ENCODE results near the gene AP2B1. TPM values are rescaled to one million over a fixed set of nuclear protein-coding genes. Genes with fewer than 3 reads are reported as not detected.
A peak's percentile ranks its signal among the peaks of the same experiment; 100 is the strongest.

AP2B1 gene
- total and polyA plus RNA-seq, 2 experiments from 2014 or later, result 54.7 to 90.9 TPM

DNA sequence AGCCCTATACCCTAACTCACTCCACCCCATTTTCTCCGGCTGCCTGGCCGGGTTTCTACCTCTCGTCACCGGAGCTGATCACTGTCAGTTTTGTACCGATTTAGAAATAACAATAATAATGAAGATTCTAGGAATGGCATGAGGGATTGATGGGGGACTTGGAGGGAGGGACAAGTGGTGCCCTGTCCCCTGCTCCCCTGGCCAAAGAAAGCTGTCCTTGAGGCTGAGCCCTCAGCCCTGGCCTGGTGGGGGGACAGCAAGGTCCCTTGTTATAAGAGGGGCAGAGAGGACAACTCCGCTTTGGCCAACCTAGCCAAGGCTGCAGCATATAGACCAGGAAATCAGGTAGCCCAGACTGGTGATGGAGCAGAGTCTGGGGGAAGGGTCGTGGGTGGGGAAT is 155.4 kb downstream of the AP2B1 start:
- Histone ChIP-seq H3K27me3 (no peaks in the 10 kb centered on the region), H3K36me3 (no peaks in the 10 kb centered on the region), H3K4me3 (no peak overlapping the region), H3K4me1 (ENCODE audit: low read depth) (no peaks in the 10 kb centered on the region), H3K9me3 (ENCODE audit: low read depth) (no peaks in the 10 kb centered on the region), H3K27ac (no peak overlapping the region)
- DNase-seq (ENCODE audit: low read depth in 1 of 2, low spot score in 1 of 2), result no peak
- no peak for TF ChIP-seq CTCF (IDR thresholded peaks at IDR 0.05; ENCODE audit: low read depth, low read length)

DNA sequence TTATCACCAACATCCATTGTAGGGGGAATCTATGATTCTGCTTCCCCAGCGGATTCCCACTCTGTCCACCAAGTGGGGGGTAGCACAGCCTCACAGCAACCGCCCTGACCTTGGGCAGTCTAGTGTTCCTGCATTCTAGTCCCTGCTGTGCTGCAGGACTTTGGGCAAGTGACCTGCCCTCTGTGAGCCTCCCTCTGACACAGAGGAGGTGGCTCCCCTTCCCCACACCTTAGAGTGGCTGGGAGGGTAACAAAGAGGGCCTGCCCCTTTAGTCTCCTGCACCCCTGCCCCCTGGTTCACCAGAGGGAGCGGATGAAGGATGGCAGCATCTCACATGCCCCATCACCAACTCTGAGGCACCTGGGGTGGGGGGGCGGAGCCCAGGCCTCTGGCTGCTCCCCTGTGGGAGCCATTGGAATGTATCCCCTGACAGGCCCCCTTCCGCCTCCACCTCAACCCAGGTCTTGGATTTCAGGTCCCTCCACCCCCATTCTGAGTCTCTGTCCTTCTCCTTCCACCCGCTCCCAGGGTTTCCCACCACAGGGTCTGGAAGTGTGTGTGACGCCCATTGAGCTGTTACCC is 155.9 kb downstream of the AP2B1 start:
- H3K4me1 ChIP-seq (ENCODE audit: low read depth), result no peaks in the 10 kb centered on the region
- H3K9me3 ChIP-seq (ENCODE audit: low read depth), result no peaks in the 10 kb centered on the region
- no peak for TF ChIP-seq CTCF (IDR thresholded peaks at IDR 0.05; ENCODE audit: low read depth, low read length)
- no peak overlapping the region for H3K4me3 ChIP-seq
- DNase-seq (ENCODE audit: low read depth in 1 of 2, low spot score in 1 of 2), result no peak
- no peak overlapping the region for H3K27ac ChIP-seq
- H3K27me3 ChIP-seq, result no peaks in the 10 kb centered on the region
- H3K36me3 ChIP-seq, result no peaks in the 10 kb centered on the region

GRCh38 chr17:35743626-35744328 is 156.7 kb downstream of the AP2B1 start:
- Histone ChIP-seq H3K9me3 (ENCODE audit: low read depth) (no peaks in the 10 kb centered on the region), H3K36me3 (no peaks in the 10 kb centered on the region), H3K27me3 (no peaks in the 10 kb centered on the region), H3K27ac (no peak overlapping the region), H3K4me3 (no peak overlapping the region), H3K4me1 (ENCODE audit: low read depth) (no peaks in the 10 kb centered on the region)
- no peak for TF ChIP-seq CTCF (IDR thresholded peaks at IDR 0.05; ENCODE audit: low read depth, low read length)
- peak; percentile 65 to 72 for DNase-seq (ENCODE audit: low read depth in 1 of 2, low spot score in 1 of 2)

GRCh38 chr17:35744830-35745229 is 157.7 kb downstream of the AP2B1 start:
- Histone ChIP-seq H3K4me1 (ENCODE audit: low read depth) (no peaks in the 10 kb centered on the region), H3K27ac (no peak overlapping the region), H3K27me3 (no peaks in the 10 kb centered on the region), H3K4me3 (no peak overlapping the region), H3K9me3 (ENCODE audit: low read depth) (no peaks in the 10 kb centered on the region), H3K36me3 (no peaks in the 10 kb centered on the region)
- no peak for DNase-seq (ENCODE audit: low read depth in 1 of 2, low spot score in 1 of 2)
- TF ChIP-seq CTCF (IDR thresholded peaks at IDR 0.05; ENCODE audit: low read depth, low read length), result no peak

- TF ChIP-seq CTCF (IDR thresholded peaks at IDR 0.05; ENCODE audit: low read depth, low read length), result no peak
- DNase-seq (ENCODE audit: low read depth in 1 of 2, low spot score in 1 of 2), result no peak
- no peaks in the 10 kb centered on the region for H3K9me3 ChIP-seq (ENCODE audit: low read depth)
- no peaks in the 10 kb centered on the region for H3K27me3 ChIP-seq
- no peaks in the 10 kb centered on the region for H3K4me1 ChIP-seq (ENCODE audit: low read depth)
- no peaks in the 10 kb centered on the region for H3K36me3 ChIP-seq
- H3K4me3 ChIP-seq, result no peak overlapping the region
- no peak overlapping the region for H3K27ac ChIP-seq
Observed at GRCh38 chr17:35745246-35745645, 158.1 kb downstream of the AP2B1 start.
